ENCODE results near the gene R3HDM2. TPM values are rescaled to one million over a fixed set of nuclear protein-coding genes. Genes with fewer than 3 reads are reported as not detected.

The R3HDM2 gene
- total RNA-seq (2021; ENCODE audit: unreplicated experiment) (45.4 TPM), Bru-seq, nascent RNA (percentile 84 among the genes with signal in this experiment), BruChase-seq, experiment 1, labeled RNA remaining after a 6-hour chase (percentile 79 among the genes with signal in this experiment), BruChase-seq, experiment 2, labeled RNA remaining after a 2-hour chase (percentile 81 among the genes with signal in this experiment)
- polyA plus RNA-seq (2012) = 38.6 and 41.8 TPM in 2 replicates
- long read RNA-seq, full-length matches to known transcripts = 4 of 23 reads
- long read RNA-seq, partial matches to known transcripts = 16 of 23 reads
- long read RNA-seq, other reads (novel, unspliced or antisense) = 3 of 23 reads

DNA sequence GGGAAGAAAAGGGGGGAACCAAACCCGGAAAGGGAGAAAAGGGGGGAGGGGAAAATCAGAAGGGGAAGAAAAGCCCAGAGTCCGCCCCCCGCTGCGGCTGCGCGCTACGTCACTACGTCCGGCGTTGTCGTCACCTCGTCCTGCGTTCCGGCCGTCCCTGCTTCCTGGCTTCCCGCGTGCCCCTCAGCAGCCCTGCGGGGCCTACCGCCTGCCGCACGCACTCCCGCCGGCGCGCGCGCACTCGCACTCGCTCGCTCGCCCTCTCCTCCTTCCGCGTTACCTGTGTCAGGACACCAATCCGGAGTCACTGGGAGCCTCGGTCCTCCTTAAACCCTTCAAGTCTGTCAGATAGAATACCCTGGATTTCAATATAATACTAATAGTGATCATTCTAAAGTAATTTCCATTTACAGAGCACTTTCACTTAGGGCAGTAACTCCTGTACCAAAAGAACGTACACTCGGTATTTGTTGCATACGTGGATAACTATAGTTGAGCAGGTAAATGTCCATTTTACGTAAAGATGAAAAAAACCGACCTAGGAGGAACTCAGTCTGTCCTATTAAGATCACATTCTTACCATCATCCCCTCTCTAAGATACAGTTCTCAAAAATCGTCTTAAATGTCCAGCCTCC lies at the start of gene R3HDM2:
Gene R3HDM2, minus strand, starts transcription at position 113 of the 636 bp plus-strand sequence. CDS start 120,615 bp downstream, outside the sequence.
- TSS peak; percentile 95 for BruUV-seq (replicated peaks)
- H3K36me3 ChIP-seq (ENCODE audit: control insufficient read depth in 1 of 2, insufficient read depth in 2 of 2, low read length in 2 of 2) = no peaks in the 10 kb centered on the region
- ChIA-PET CTCF (no interaction called here), POLR2A (no interaction called here), RAD21 (ENCODE audit: low non-redundant PET in 1 of 2, low total read pairs in 2 of 2, uncharacterized antibody in 2 of 2, unreplicated experiment in 2 of 2) (no interaction called here)
- H3K27me3 ChIP-seq (ENCODE audit: insufficient read depth, low read length) = no peaks in the 10 kb centered on the region
- H3K9me3 ChIP-seq (ENCODE audit: control insufficient read depth in 1 of 2, insufficient read depth in 1 of 2, low read depth in 1 of 2, low read length in 2 of 2) = no peaks in the 10 kb centered on the region
- peak within 1 kb of the TSS; percentile 89 for H3K4me2 ChIP-seq (ENCODE audit: low read length)
- peak within 1 kb of the TSS; percentile 88 for H3K9ac ChIP-seq (ENCODE audit: low read length)
- ATAC-seq (peak; percentile 96), DNase-seq (ENCODE audit: low read depth, low spot score) (peak; percentile 86)
- H3K4me3 ChIP-seq (replicated peaks in 1 of 2; ENCODE audit: low read depth in 1 of 2, low read length in 2 of 2) = peak within 1 kb of the TSS; percentile 72 to 85
- no peaks in the 10 kb centered on the region for H3K9me2 ChIP-seq (ENCODE audit: insufficient read depth)
- H4K20me1 ChIP-seq (ENCODE audit: insufficient read depth) = no peaks in the 10 kb centered on the region
- peak within 1 kb of the TSS; percentile 75 for H3K27ac ChIP-seq (ENCODE audit: low read depth, low read length)
- intact Hi-C loops (cut with micrococcal nuclease) = no loop called here
- H3K79me2 ChIP-seq (ENCODE audit: insufficient read depth, low read length) = peaks cover 18% of the 10 kb centered on the region
- TF ChIP-seq, protein P1, sequence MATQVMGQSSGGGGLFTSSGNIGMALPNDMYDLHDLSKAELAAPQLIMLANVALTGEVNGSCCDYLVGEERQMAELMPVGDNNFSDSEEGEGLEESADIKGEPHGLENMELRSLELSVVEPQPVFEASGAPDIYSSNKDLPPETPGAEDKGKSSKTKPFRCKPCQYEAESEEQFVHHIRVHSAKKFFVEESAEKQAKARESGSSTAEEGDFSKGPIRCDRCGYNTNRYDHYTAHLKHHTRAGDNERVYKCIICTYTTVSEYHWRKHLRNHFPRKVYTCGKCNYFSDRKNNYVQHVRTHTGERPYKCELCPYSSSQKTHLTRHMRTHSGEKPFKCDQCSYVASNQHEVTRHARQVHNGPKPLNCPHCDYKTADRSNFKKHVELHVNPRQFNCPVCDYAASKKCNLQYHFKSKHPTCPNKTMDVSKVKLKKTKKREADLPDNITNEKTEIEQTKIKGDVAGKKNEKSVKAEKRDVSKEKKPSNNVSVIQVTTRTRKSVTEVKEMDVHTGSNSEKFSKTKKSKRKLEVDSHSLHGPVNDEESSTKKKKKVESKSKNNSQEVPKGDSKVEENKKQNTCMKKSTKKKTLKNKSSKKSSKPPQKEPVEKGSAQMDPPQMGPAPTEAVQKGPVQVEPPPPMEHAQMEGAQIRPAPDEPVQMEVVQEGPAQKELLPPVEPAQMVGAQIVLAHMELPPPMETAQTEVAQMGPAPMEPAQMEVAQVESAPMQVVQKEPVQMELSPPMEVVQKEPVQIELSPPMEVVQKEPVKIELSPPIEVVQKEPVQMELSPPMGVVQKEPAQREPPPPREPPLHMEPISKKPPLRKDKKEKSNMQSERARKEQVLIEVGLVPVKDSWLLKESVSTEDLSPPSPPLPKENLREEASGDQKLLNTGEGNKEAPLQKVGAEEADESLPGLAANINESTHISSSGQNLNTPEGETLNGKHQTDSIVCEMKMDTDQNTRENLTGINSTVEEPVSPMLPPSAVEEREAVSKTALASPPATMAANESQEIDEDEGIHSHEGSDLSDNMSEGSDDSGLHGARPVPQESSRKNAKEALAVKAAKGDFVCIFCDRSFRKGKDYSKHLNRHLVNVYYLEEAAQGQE (IDR thresholded peaks at IDR 0.05; ENCODE audit: low read depth) = no peak
- peak; percentile 18 for TF ChIP-seq YY1 (IDR thresholded peaks at IDR 0.05; ENCODE audit: extremely low read depth, insufficient replicate concordance, low read depth, low read length)
- peak; percentile 83 for TF ChIP-seq CBX3 (IDR thresholded peaks at IDR 0.05; ENCODE audit: low read depth)
- TF ChIP-seq MAX (IDR thresholded peaks at IDR 0.05) = peak; percentile 98
- TF ChIP-seq ELF1 (IDR thresholded peaks at IDR 0.05; ENCODE audit: borderline replicate concordance, low read depth) = peak; percentile 73
- TF ChIP-seq, protein P2, sequence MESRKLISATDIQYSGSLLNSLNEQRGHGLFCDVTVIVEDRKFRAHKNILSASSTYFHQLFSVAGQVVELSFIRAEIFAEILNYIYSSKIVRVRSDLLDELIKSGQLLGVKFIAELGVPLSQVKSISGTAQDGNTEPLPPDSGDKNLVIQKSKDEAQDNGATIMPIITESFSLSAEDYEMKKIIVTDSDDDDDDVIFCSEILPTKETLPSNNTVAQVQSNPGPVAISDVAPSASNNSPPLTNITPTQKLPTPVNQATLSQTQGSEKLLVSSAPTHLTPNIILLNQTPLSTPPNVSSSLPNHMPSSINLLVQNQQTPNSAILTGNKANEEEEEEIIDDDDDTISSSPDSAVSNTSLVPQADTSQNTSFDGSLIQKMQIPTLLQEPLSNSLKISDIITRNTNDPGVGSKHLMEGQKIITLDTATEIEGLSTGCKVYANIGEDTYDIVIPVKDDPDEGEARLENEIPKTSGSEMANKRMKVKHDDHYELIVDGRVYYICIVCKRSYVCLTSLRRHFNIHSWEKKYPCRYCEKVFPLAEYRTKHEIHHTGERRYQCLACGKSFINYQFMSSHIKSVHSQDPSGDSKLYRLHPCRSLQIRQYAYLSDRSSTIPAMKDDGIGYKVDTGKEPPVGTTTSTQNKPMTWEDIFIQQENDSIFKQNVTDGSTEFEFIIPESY (IDR thresholded peaks at IDR 0.05; ENCODE audit: extremely low read depth, insufficient replicate concordance, low read length) = no peak
- peak; percentile 59 for TF ChIP-seq SRF (IDR thresholded peaks at IDR 0.05; ENCODE audit: low read depth)
- TF ChIP-seq POLR2A (IDR thresholded peaks at IDR 0.05; ENCODE audit: borderline replicate concordance, extremely low read depth, insufficient read depth, insufficient read length) = peak; percentile 79
- peak; percentile 30; the same call in 1 of the 2 replicates for TF ChIP-seq SP1 (IDR thresholded peaks at IDR 0.05; ENCODE audit: low read depth)
- TF ChIP-seq SIN3A (IDR thresholded peaks at IDR 0.05; ENCODE audit: low read depth) = peak; percentile 94
- TF ChIP-seq POLR2AphosphoS5 (IDR thresholded peaks at IDR 0.05; ENCODE audit: low read depth, low read length) = peak; percentile 98
- no peak for TF ChIP-seq TCF7L2 (IDR thresholded peaks at IDR 0.05; ENCODE audit: borderline replicate concordance, extremely low read depth, insufficient read depth, insufficient read length)
- H3K4me1 ChIP-seq (ENCODE audit: control insufficient read depth in 1 of 2, insufficient read depth in 2 of 2, low read length in 2 of 2) = peaks cover 4 to 19% of the 10 kb centered on the region in 2 experiments; a peak in 3 of 4 replicates
- no peak within 1 kb of the TSS for H2AFZ ChIP-seq (ENCODE audit: low read depth, low read length, poor library complexity, severe bottlenecking)

All from HCT116 (cell line).